Heart right ventricle (tissue), 16 donors: Measurements from ENCODE around the gene TMEM217. TPM values are rescaled to one million over a fixed set of nuclear protein-coding genes. Genes with fewer than 3 reads are reported as not detected.

Experiments
- ATAC-seq, 8 donors: fragments of 200-7000 bp; cut with Tn5 transposase; one replicate each; pipeline ENCODE4 v1.9.1; 2020; ENCODE audit warnings: mild to moderate bottlenecking in 8 of 8, moderate library complexity in 8 of 8, moderate number of reproducible peaks in 1 of 8
- DNase-seq, 2 donors: peaks; one replicate each; pipeline ENCODE4 v3.0.0-alpha.2; 2020
- H3K27ac ChIP-seq, 10 donors: fragments of 200-600 bp; sonication (generic) in 2 of 10; one replicate each; pipeline versions ENCODE4 v1.5.0 to v1.8.0; 2020 to 2022; ENCODE audit warnings: mild to moderate bottlenecking in 3 of 10
- H3K27me3 ChIP-seq, 7 donors: fragments of 200-600 bp; one replicate each; pipeline ENCODE4 v1.8.0; 2021 to 2022; ENCODE audit warnings: mild to moderate bottlenecking in 2 of 7
- H3K36me3 ChIP-seq, 9 donors: fragments of 200-600 bp; sonication (generic) in 1 of 9; one replicate each; pipeline versions ENCODE4 v1.5.0 to v1.8.0; 2020 to 2022; ENCODE audit warnings: mild to moderate bottlenecking in 2 of 9
- H3K4me1 ChIP-seq, 9 donors: fragments of 200-600 bp; sonication (generic) in 1 of 9; one replicate each; pipeline versions ENCODE4 v1.5.0 to v1.8.0; 2020 to 2022; ENCODE audit warnings: mild to moderate bottlenecking in 4 of 9
- H3K4me3 ChIP-seq, 10 donors: fragments of 200-600 bp; sonication (generic) in 2 of 10; one replicate each; pipeline versions ENCODE4 v1.5.0 to v1.8.0; 2020 to 2022; ENCODE audit warnings: mild to moderate bottlenecking in 7 of 10, moderate library complexity in 2 of 10
- H3K9me3 ChIP-seq, 11 donors: fragments of 200-600 bp in 10 of 11; sonication (generic) in 2 of 11; one replicate each; pipeline versions ENCODE4 v1.5.0 to v1.8.0; 2013 to 2022; ENCODE audit warnings: mild to moderate bottlenecking in 2 of 11, control low read depth in 1 of 11, moderate library complexity in 1 of 11
- CTCF ChIP-seq, 9 donors: fragments of 200-600 bp; sonication (generic) in 2 of 9; IDR thresholded peaks; one replicate each; pipeline versions ENCODE4 v1.5.0 to v1.8.0; 2021 to 2022; ENCODE audit warnings: antibody characterized with exemption in 9 of 9, mild to moderate bottlenecking in 5 of 9, moderate library complexity in 1 of 9
- WGBS, 2 donors: extraction: QIAGEN DNeasy Blood & Tissue Kit; methylation state at CpG; one replicate each; pipeline ENCODE4 v1.1.7; 2013; ENCODE audit warnings: inconsistent platforms in 1 of 2; 5-methylcytosine and 5-hydroxymethylcytosine counted together
- intact Hi-C, 10 donors: fragments of 100-400 bp; cut with DNase I; formaldehyde crosslinking; loops; one replicate each; pipeline versions ENCODE4 v1.11.1 to v1.14.2; 2022
- polyA plus RNA-seq, 2 donors: library from polyadenylated mRNA; stranded (reverse); fragments of 200-250 nt; gene quantifications; one replicate each; pipeline ENCODE4 v1.2.3, GENCODE V29; 2013
- total RNA-seq, 10 donors: library from RNA; stranded (reverse); fragmentation: NEBNext Ultra II Directional in 3 of 10; extraction: Animal tissue kit (Norgen Biotek cat#: 25700) in 3 of 10; gene quantifications; one replicate each; pipeline versions ENCODE4 v1.2.1 to v1.2.4, GENCODE V29; 2021 to 2023
- donor health status: Arrhythmogenic right ventricular cardiomyopathy.
- donor health status: ischemic (EF 13 %, LVEDD 7.1; RV severe dilation, severe dysfunction).
- donor health status: healthy with polysubstance abuse.
- donor health status: DM: no; HTN: yes; CAD: no.
- donor health status: DM: no; HTN: no; CAD: no.
- donor health status: ischemic (EF 25% LVEDD 6.9; RV normal size, moderate dysfunction).
- donor health status: ischemic (EF 25% LVEDD 5.7; RV mildly dilated, moderate dysfunction).
- donor health status: healthy.
- donor health status: DM: yes; HTN: yes; CAD: no.
- donor health status: Ischemic cardiomyopathy.
- donor health status: ischemic (EF 35%, LVEDD 5.7; RV mildly dilated, moderate dysfunction).
- donor health status: nonischemic (EF 11% LVEDD 7.7; RV severe dilation, severe dysfunction).
- donor health status: DM: yes; HTN: yes; CAD: no.
- donor health status: PGD.
- donor health status: ischemic (EF 29% LVEDD 5.4; RV normal size, mild dysfunction).
- donor health status: nonischemic (EF 23%, LVEDD 6.1; RV moderate dilation, normal function).

The TMEM217 gene
- total and polyA plus RNA-seq, 12 donors, result 0.20 to 1.1 (median 0.41) TPM; not detected in 2

DNA sequence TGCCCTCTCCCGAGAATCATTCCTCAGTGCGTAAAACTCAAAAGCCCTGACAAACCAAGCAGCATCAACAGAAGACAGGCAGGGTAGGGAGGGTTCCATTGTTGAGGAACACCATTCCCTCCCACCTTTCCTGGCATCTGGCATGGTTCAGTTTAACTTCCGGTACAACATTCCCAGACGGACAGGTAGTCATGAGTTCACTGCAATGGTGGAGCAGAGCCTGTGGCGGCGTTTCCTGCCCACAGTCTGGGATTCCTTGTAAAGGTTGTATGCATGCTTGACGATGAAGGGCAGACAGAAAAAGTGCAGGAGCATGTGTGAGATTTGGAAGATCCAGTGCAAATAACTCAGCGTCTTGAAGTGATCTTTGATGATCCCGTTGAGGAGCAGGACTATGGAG lies 45.7 kb downstream of the TMEM217 start:
- Histone ChIP-seq H3K27ac (no peak overlapping the region), H3K27me3 (no peaks in the 10 kb centered on the region), H3K9me3 (no peaks in the 10 kb centered on the region), H3K36me3 (no peaks in the 10 kb centered on the region), H3K4me1 (peaks cover 0 to 27% (median 0%) of the 10 kb centered on the region in 9 donors), H3K4me3 (no peak overlapping the region)
- no peak for TF ChIP-seq CTCF (IDR thresholded peaks at IDR 0.05)
- intact Hi-C loops, result loop anchor here in 7 of 10 donors (5.0 to 10.0 kb wide), 7 partner anchors 40 to 447 kb away; partner anchors contain the start of genes C6orf89 (in 4 of the 7), PIM1 (in 1 of the 7) and PPIL1 (in 1 of the 7)
- DNase-seq (no peak), ATAC-seq (no peak)
- 80 to 85% methylated on average over 9 of the region's 9 CpGs for WGBS, 2 donors

GRCh38 chr6:37210313-37210968 lies 47.5 kb downstream of the TMEM217 start:
- TF ChIP-seq CTCF (IDR thresholded peaks at IDR 0.05), result peak; percentile 91 to 95 (median 92)
- 56 to 63% methylated on average over 7 of the region's 7 CpGs for WGBS, 2 donors
- intact Hi-C loops, result loop anchor here in 8 of 10 donors (1.0 to 10.0 kb wide), 12 partner anchors 38 to 446 kb away; partner anchors contain the start of genes C6orf89 (in 4 of the 8), PIM1 (in 1 of the 8) and PPIL1 (in 1 of the 8)
- DNase-seq (peak in 1 of 2 donors; percentile 86), ATAC-seq (peak; percentile 73 to 87 (median 84))
- H3K36me3 ChIP-seq, result no peaks in the 10 kb centered on the region
- H3K4me3 ChIP-seq, result no peak overlapping the region
- no peaks in the 10 kb centered on the region for H3K9me3 ChIP-seq
- H3K27ac ChIP-seq, result peak overlapping the region in 1 of 10 donors; percentile 72
- peaks cover 0 to 39% (median 0%) of the 10 kb centered on the region in 9 donors for H3K4me1 ChIP-seq
- H3K27me3 ChIP-seq, result no peaks in the 10 kb centered on the region

DNA sequence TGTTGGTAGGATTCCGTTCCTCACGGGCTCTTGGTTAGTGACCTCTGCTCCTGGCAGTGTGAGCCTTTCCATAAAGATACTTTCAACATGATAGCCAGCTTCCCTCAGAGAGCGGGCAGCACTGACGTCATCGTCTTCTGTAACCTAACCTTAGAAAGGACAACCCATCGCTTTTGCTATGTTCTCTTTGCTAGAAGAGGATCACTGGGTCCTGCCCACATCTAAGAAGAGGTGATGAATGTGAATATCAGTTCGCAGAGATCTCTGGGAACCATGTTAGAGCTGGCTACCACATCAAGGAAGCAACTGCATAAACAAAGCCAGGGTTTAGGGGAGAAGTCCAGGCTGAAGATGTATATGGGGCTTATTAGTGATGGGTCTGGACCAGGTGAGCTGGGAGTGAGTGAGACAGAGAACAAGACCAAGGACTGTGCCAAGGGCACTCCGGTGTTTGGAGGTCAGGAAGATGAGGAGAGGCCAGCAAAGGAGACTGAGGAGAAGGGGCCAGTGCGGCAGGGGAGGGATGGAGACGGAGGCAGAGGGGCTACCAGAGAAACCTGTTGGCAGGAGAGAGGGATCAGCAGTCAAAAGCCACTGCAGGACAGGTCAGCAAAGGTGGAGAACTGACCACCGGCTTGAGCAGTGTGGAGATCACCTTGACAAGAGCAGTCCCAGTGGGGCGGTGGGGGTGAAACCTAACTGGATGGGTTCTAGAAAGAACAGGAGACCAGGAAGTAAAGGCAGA lies 48.3 kb downstream of the TMEM217 start:
- DNase-seq, result no peak
- peak in 1 of 8 donors; percentile 7 for ATAC-seq
- 90 to 91% methylated on average over 12 of the region's 12 CpGs for WGBS, 2 donors
- H3K27ac ChIP-seq, result peak overlapping the region in 1 of 10 donors; percentile 72
- no peak overlapping the region for H3K4me3 ChIP-seq
- peaks cover 0 to 46% (median 0%) of the 10 kb centered on the region in 9 donors for H3K4me1 ChIP-seq
- no peaks in the 10 kb centered on the region for H3K9me3 ChIP-seq
- no peak for TF ChIP-seq CTCF (IDR thresholded peaks at IDR 0.05)
- H3K36me3 ChIP-seq, result no peaks in the 10 kb centered on the region
- no peaks in the 10 kb centered on the region for H3K27me3 ChIP-seq
- intact Hi-C loops, result loop anchor here in 9 of 10 donors (1.0 to 10.0 kb wide), 16 partner anchors 35 to 445 kb away; partner anchors contain the start of genes C6orf89 (in 5 of the 9), PIM1 (in 1 of the 9) and PPIL1 (in 1 of the 9)

DNA sequence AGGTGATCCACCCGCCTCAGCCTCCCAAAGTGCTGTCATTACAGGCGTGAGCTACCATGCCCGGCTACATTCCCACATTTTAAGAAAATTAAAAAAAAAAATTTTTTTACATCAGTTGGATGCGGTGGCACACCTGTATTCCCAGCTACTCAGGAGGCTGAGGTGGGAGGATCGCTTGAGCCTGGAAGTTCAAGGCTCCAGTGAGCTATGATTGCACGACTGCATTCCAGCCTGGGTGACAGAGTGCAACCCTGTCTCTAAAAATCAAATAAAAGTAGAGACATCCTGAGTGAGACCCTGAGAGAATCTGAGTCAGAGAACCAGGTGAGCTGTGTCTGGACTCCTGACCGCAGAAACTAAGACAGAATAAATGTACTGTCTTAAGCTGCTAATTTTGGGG lies 49.2 kb downstream of the TMEM217 start:
- intact Hi-C loops, result loop anchor here in 5 of 10 donors (2.0 to 10.0 kb wide), 7 partner anchors 34 to 444 kb away; partner anchors contain the start of gene C6orf89 (in 1 of the 5)
- DNase-seq, result no peak
- Histone ChIP-seq H3K9me3 (no peaks in the 10 kb centered on the region), H3K4me3 (no peak overlapping the region), H3K36me3 (no peaks in the 10 kb centered on the region), H3K4me1 (peaks cover 0 to 46% (median 0%) of the 10 kb centered on the region in 9 donors), H3K27ac (peak overlapping the region in 1 of 10 donors; percentile 72), H3K27me3 (no peaks in the 10 kb centered on the region)
- ATAC-seq, result no peak
- no peak for TF ChIP-seq CTCF (IDR thresholded peaks at IDR 0.05)
- 96 to 97% methylated on average over 7 of the region's 7 CpGs for WGBS, 2 donors
